Measurements from ENCODE around the gene ACO2.
A peak's percentile ranks its signal among the peaks of the same experiment; 100 is the strongest.

- TF ChIP-seq CTCF (IDR thresholded peaks at IDR 0.05): no peak
- TF ChIP-seq POLR2AphosphoS5 (IDR thresholded peaks at IDR 0.05): peak; percentile 31
Measured at GRCh38 chr22:41563051-41563711, 94.3 kb downstream of the ACO2 start.
